GM21576 (cell line): ENCODE results near the gene LIME1.
"Not testable (repeated sequence)": the region's sequence is repeated elsewhere in the genome, so short reads cannot be mapped to it uniquely, and the experiment has no call there.

Experiments
- ATAC-seq: cut with Tn5 transposase; IDR thresholded peaks from one replicate; pipeline ENCODE4 v1.9.1; 2021; ENCODE audit warnings: mild to moderate bottlenecking, moderate library complexity; ENCODE audit not compliant: unreplicated experiment

Gene LIME1

GRCh38 chr20:63769891-63770474 lies 33.5 kb downstream of the LIME1 start:
- ATAC-seq = no peak

- ATAC-seq = no peak
Observed at GRCh38 chr20:63771046-63771707, 34.7 kb downstream of the LIME1 start.

GRCh38 chr20:63772781-63773518 lies 36.5 kb downstream of the LIME1 start:
- no peak for ATAC-seq

- no peak for ATAC-seq
Observed at GRCh38 chr20:63773571-63774241, 37.2 kb downstream of the LIME1 start.

- ATAC-seq = no peak
Observed at GRCh38 chr20:63774306-63774705, 37.8 kb downstream of the LIME1 start.

GRCh38 chr20:63775096-63775978 lies 38.9 kb downstream of the LIME1 start:
- no peak for ATAC-seq

GRCh38 chr20:63776875-63777274 lies 40.4 kb downstream of the LIME1 start:
- not testable (repeated sequence) for ATAC-seq

GRCh38 chr20:63777614-63778013 lies 41.1 kb downstream of the LIME1 start:
- no peak for ATAC-seq

GRCh38 chr20:63778034-63778752 lies 41.7 kb downstream of the LIME1 start:
- ATAC-seq = no peak

GRCh38 chr20:63778857-63779256 lies 42.4 kb downstream of the LIME1 start:
- ATAC-seq = no peak

- no peak for ATAC-seq
Observed at GRCh38 chr20:63781181-63781580, 44.7 kb downstream of the LIME1 start.

- ATAC-seq = no peak
Observed at GRCh38 chr20:63782051-63782471, 45.6 kb downstream of the LIME1 start.

- no peak for ATAC-seq
Observed at GRCh38 chr20:63782521-63782971, 46.1 kb downstream of the LIME1 start.

GRCh38 chr20:63783970-63784369 lies 47.5 kb downstream of the LIME1 start:
- ATAC-seq = no peak

- ATAC-seq = no peak
Observed at GRCh38 chr20:63785691-63786131, 49.2 kb downstream of the LIME1 start.

- ATAC-seq = no peak
Observed at GRCh38 chr20:63787302-63787701, 50.8 kb downstream of the LIME1 start.

- no peak for ATAC-seq
Observed at GRCh38 chr20:63787749-63788148, 51.3 kb downstream of the LIME1 start.
